Keratinocyte (primary cell): ENCODE measurements around the gene CCDC197.

Experiments used
- CTCF ChIP-seq, 3 experiments: IDR thresholded peaks in 1 of 3; conservative IDR thresholded peaks in 1 of 3; optimal IDR thresholded peaks in 1 of 3; 2 replicates in 2 of 3; 3 replicates in 1 of 3; pipeline versions ENCODE3 to v1.5.1; 2011; ENCODE audit warnings: low read length in 3 of 3, mild to moderate bottlenecking in 3 of 3, moderate library complexity in 2 of 3, control low read depth in 1 of 3, inconsistent platforms in 1 of 3; ENCODE audit not compliant: insufficient read depth in 2 of 3; ENCODE audit errors: extremely low read depth in 1 of 3
- EZH2 ChIP-seq: IDR thresholded peaks from one replicate; pipeline ENCODE4 v1.6.1; 2012; ENCODE audit warnings: inconsistent platforms, mild to moderate bottlenecking, low read length, moderate library complexity

- TF ChIP-seq EZH2 = no peak
- no peak for TF ChIP-seq CTCF (optimal IDR thresholded peaks at IDR 0.05 in 1 of 3, IDR thresholded peaks at IDR 0.05 in 1 of 3, conservative IDR thresholded peaks at IDR 0.05 in 1 of 3; ENCODE audit: extremely low read depth in 1 of 3, insufficient read depth in 2 of 3, low read length in 3 of 3)
These were observed 57.8 kb downstream of the CCDC197 start for GRCh38 chr14:94054936-94055335.
